DMS 273 (cell line): ENCODE results near the gene MRPS22.

Source experiments
- DNase-seq: peaks from one replicate; lab custom pipeline; 2025; ENCODE audit not compliant: unreplicated experiment; lab: John Stamatoyannopoulos, UW

MRPS22 gene

GRCh38 chr3:139343895-139344856 is at the start of gene MRPS22:
MRPS22 (plus strand) TSS chr3:139344020; CDS start chr3:139344027, 7 bp downstream.
- DNase-seq = peak; percentile 97

GRCh38 chr3:139295040-139295439 is 48.8 kb upstream of the MRPS22 start:
- DNase-seq = peak; percentile 58

GRCh38 chr3:139296141-139296718 is 47.6 kb upstream of the MRPS22 start:
- DNase-seq = no peak

GRCh38 chr3:139297588-139298311 is 46.1 kb upstream of the MRPS22 start:
- DNase-seq = no peak

- peak; percentile 54 for DNase-seq
Measured at GRCh38 chr3:139299261-139300132, 44.3 kb upstream of the MRPS22 start.

- DNase-seq = no peak
Measured at GRCh38 chr3:139300416-139300815, 43.4 kb upstream of the MRPS22 start.

GRCh38 chr3:139301183-139301582 is 42.6 kb upstream of the MRPS22 start:
- no peak for DNase-seq

- no peak for DNase-seq
Measured at GRCh38 chr3:139301654-139302053, 42.2 kb upstream of the MRPS22 start.

- no peak for DNase-seq
Measured at GRCh38 chr3:139302084-139302800, 41.6 kb upstream of the MRPS22 start.

GRCh38 chr3:139302801-139303113 is 41.1 kb upstream of the MRPS22 start:
- DNase-seq = no peak

- DNase-seq = no peak
Measured at GRCh38 chr3:139303216-139303615, 40.6 kb upstream of the MRPS22 start.

GRCh38 chr3:139304383-139304782 is 39.4 kb upstream of the MRPS22 start:
- DNase-seq = no peak

- DNase-seq = no peak
Measured at GRCh38 chr3:139306078-139306477, 37.7 kb upstream of the MRPS22 start.

GRCh38 chr3:139307072-139307491 is 36.7 kb upstream of the MRPS22 start:
- no peak for DNase-seq

- DNase-seq = no peak
Measured at GRCh38 chr3:139307601-139308555, 35.9 kb upstream of the MRPS22 start.

GRCh38 chr3:139308560-139308959 is 35.3 kb upstream of the MRPS22 start:
- no peak for DNase-seq

GRCh38 chr3:139309061-139309591 is 34.7 kb upstream of the MRPS22 start:
- DNase-seq = no peak

- DNase-seq = no peak
Measured at GRCh38 chr3:139309880-139310279, 33.9 kb upstream of the MRPS22 start.

GRCh38 chr3:139310474-139310933 is 33.3 kb upstream of the MRPS22 start:
- DNase-seq = no peak
